ENCODE data around the gene PNKD.

GRCh38 chr2:218278531-218279360, 8.4 kb downstream of the PNKD start:
- TF ChIP-seq CBFB (CRISPR knock-in tag; IDR thresholded peaks at IDR 0.05; ENCODE audit: low read depth) (no peak), CTCF (IDR thresholded peaks at IDR 0.05) (no peak), MAX (CRISPR knock-in tag; IDR thresholded peaks at IDR 0.05) (no peak), CREB1 (CRISPR knock-in tag; IDR thresholded peaks at IDR 0.05) (no peak), E2F1 (CRISPR knock-in tag; IDR thresholded peaks at IDR 0.05) (no peak), FOXK1 (CRISPR knock-in tag; IDR thresholded peaks at IDR 0.05) (no peak), PREB (CRISPR knock-in tag; IDR thresholded peaks at IDR 0.05; ENCODE audit: borderline replicate concordance) (no peak), JUN (CRISPR knock-in tag; IDR thresholded peaks at IDR 0.05) (no peak), ATF3 (CRISPR knock-in tag; conservative IDR thresholded peaks at IDR 0.05) (no peak), ZNF263 (CRISPR knock-in tag; IDR thresholded peaks at IDR 0.05; ENCODE audit: low read depth) (no peak), ATF2 (CRISPR knock-in tag; IDR thresholded peaks at IDR 0.05; ENCODE audit: borderline replicate concordance, low read depth) (no peak), NFYB (CRISPR knock-in tag; conservative IDR thresholded peaks at IDR 0.05; ENCODE audit: low read depth) (no peak)

Measured in WTC11 (cell line).